HCT116 (cell line): Measurements from ENCODE around the gene CCRL2.

Source experiments
- ATF3 ChIP-seq: IDR thresholded peaks from 2 replicates; pipeline ENCODE4 v1.6.1; 2012
- CEBPB ChIP-seq: IDR thresholded peaks from 2 replicates; pipeline ENCODE4 v1.6.1; 2012; ENCODE audit warnings: low read depth
- CTCF ChIP-seq, 3 experiments: fragments of 200-600 bp in 1 of 3; sonication (generic) in 1 of 3; IDR thresholded peaks in 2 of 3; conservative IDR thresholded peaks in 1 of 3; 2 replicates each; pipeline ENCODE4 v1.5.1; 2012 to 2017; ENCODE audit warnings: low read depth in 2 of 3, low read length in 2 of 3, antibody characterized with exemption in 1 of 3, borderline replicate concordance in 1 of 3, control low read depth in 1 of 3, mild to moderate bottlenecking in 1 of 3, mixed read lengths in 1 of 3, mixed run types in 1 of 3, moderate library complexity in 1 of 3; ENCODE audit not compliant: insufficient read depth in 1 of 3
- RAD21 ChIP-seq: IDR thresholded peaks from 2 replicates; pipeline ENCODE4 v1.6.1; 2012; ENCODE audit warnings: low read depth, mild to moderate bottlenecking
- TCF7L2 ChIP-seq: IDR thresholded peaks from 2 replicates; pipeline ENCODE4 v1.7.0; 2011; ENCODE audit warnings: borderline replicate concordance, inconsistent platforms; ENCODE audit not compliant: insufficient read depth, insufficient read length; ENCODE audit errors: extremely low read depth
- YY1 ChIP-seq: IDR thresholded peaks from 2 replicates; pipeline ENCODE4 v1.6.1; 2011; ENCODE audit warnings: low read length, low read depth, moderate library complexity, mild to moderate bottlenecking; ENCODE audit not compliant: insufficient replicate concordance; ENCODE audit errors: extremely low read depth
- ZFX ChIP-seq: fragments of 450-650 bp; IDR thresholded peaks from 2 replicates; pipeline ENCODE4 v1.6.1; 2017

- TF ChIP-seq CTCF (IDR thresholded peaks at IDR 0.05 in 2 of 3, conservative IDR thresholded peaks at IDR 0.05 in 1 of 3; ENCODE audit: borderline replicate concordance in 1 of 3, insufficient read depth in 1 of 3, low read depth in 2 of 3, low read length in 2 of 3): no peak
- TF ChIP-seq CEBPB: no peak
- TF ChIP-seq ATF3: no peak
- no peak for TF ChIP-seq RAD21
- no peak for TF ChIP-seq YY1
- no peak for TF ChIP-seq ZFX
- no peak for TF ChIP-seq TCF7L2
These were observed 26.8 kb downstream of the CCRL2 start for GRCh38 chr3:46433841-46434240.
